HG03457 (cell line): Measurements from ENCODE around the gene TOX2.

Experiments used
- ATAC-seq: cut with Tn5 transposase; IDR thresholded peaks from one replicate; pipeline ENCODE4 v1.9.1; 2021; ENCODE audit warnings: moderate number of reproducible peaks; ENCODE audit not compliant: unreplicated experiment

The TOX2 gene, protein sequence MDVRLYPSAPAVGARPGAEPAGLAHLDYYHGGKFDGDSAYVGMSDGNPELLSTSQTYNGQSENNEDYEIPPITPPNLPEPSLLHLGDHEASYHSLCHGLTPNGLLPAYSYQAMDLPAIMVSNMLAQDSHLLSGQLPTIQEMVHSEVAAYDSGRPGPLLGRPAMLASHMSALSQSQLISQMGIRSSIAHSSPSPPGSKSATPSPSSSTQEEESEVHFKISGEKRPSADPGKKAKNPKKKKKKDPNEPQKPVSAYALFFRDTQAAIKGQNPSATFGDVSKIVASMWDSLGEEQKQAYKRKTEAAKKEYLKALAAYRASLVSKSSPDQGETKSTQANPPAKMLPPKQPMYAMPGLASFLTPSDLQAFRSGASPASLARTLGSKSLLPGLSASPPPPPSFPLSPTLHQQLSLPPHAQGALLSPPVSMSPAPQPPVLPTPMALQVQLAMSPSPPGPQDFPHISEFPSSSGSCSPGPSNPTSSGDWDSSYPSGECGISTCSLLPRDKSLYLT

GRCh38 chr20:43914311-43915210 lies at the start of gene TOX2:
Gene TOX2 (plus strand): TSS chr20:43914852. CDS start chr20:43914892, 40 bp downstream.
- no peak for ATAC-seq

DNA sequence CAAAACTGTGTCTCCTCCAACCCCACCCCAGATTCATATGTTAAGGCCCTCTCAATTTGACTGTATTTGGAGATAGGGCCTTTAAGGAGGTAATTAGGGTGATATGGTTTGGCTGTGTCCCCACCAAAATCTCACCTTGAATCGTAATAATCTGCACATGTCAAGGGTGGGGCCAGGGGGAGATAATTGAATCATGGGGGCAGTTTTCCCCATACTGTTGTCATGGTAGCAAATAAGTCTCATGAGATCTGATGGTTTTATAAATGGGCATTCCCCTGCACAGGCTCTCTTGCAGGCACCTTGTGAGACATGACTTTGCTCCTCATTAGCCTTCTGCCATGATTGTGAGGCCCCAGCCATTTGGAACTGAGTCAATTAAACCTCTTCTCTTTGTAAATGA lies 46.6 kb upstream of the TOX2 start:
- no peak for ATAC-seq

DNA sequence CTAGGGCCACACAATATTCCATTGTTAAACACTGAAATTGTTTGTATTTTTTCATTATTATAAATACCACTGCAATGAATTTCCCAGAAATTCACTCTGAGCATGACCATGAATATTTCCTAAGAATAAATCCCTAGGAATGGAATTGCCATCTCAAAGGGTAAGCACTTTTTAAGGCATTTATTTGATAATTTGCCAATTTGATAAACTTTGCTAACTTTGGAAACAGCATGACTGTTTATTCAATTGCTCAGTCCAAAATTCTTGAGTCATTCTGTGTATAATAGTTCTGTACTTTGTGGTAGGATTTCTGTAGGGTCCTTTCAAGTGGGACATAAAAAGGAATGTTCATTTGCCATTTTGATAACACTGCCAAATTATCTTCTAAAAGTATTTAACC lies 44.2 kb upstream of the TOX2 start:
- ATAC-seq = no peak

DNA sequence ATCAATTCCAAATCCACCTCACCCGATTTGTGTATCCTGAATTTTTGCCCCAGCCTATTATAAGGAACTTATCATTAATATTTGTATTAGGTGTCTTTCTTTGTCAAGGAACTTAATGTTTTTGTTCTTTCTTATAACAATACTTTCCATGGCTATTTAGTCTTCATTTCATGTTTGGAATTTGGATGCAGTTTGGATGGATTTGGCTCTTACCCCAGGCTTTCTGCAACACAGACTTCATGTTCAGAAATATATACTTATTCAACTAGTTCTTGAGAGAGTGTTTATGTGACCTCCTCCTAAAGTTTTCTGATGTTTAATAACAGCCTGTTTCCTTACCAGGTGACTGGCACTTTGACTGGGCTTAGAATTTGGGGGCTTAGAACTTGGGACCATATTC lies 35.9 kb upstream of the TOX2 start:
- ATAC-seq = no peak

GRCh38 chr20:43893930-43894329 lies 20.7 kb upstream of the TOX2 start:
- no peak for ATAC-seq

GRCh38 chr20:43894491-43894890 lies 20.2 kb upstream of the TOX2 start:
- ATAC-seq = no peak

- no peak for ATAC-seq
These were observed 19.4 kb upstream of the TOX2 start for GRCh38 chr20:43895235-43895634.

DNA sequence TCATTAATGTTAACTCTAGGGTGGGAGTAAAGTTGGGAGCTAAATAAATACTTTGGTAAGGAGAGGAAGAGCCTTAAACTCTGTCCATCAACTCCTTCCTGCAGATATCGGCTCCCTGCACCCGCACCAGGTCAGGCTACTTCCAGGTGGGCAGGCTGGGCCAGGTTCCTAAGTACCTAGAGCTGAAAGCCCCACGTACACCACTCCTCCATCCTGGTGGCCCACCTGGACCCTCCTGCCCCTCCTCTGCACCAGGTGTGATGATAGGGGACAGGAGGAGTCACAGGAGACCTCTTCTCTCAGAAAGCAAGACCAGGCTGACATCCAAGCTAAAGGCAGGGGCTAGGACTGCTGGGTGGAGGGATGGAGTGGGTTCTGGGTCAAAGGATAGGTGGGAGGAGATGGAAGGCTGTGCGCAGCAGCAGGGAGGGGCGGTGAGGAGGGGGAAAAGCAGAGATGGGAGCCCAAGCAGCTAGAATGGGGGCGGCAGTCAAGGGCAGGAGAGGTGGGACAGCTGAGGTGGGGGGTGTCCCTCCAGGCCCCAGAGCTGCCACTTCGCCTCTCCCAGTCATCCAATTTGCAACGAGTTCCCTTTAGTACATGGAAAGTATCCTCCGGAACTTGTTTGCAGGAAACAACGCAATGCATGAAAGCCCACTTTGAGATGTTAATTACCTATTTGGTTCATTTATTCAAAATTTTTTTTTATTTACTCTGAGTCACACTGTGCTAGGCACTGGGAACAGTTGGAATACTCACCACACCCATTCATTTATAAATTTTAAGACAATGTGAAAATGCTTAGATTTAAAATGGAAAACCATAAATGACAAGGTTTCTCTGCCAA lies 15.2 kb upstream of the TOX2 start:
- ATAC-seq = no peak

GRCh38 chr20:43900121-43900466 lies 14.6 kb upstream of the TOX2 start:
- ATAC-seq = no peak

- ATAC-seq = no peak
These were observed 14.2 kb upstream of the TOX2 start for GRCh38 chr20:43900496-43900895.

GRCh38 chr20:43901296-43901695 lies 13.4 kb upstream of the TOX2 start:
- ATAC-seq = no peak

- no peak for ATAC-seq
These were observed 10.5 kb upstream of the TOX2 start for GRCh38 chr20:43903953-43904826.

- no peak for ATAC-seq
These were observed 9.8 kb upstream of the TOX2 start for GRCh38 chr20:43904827-43905177.

- no peak for ATAC-seq
These were observed 8.1 kb upstream of the TOX2 start for GRCh38 chr20:43906505-43907034.

DNA sequence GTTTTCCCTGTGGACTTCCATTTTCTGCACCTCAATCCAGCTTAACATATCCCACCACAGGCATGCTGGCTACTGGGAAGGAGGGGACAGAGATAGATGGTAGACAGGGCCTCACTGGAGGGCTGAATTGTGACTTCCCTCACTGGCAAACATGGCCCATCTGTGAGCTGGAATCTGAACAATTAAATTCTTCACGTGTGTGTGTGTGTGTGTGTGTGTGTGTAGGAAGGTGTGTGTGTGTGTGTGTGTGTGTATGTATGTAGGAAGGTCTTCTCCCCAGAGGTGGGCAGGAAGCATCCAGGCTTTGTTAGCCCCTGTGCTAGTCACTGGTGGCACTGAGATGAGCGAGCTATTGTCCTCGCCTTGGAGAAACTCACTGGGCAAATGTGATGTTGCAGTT lies 5.4 kb upstream of the TOX2 start:
- no peak for ATAC-seq

DNA sequence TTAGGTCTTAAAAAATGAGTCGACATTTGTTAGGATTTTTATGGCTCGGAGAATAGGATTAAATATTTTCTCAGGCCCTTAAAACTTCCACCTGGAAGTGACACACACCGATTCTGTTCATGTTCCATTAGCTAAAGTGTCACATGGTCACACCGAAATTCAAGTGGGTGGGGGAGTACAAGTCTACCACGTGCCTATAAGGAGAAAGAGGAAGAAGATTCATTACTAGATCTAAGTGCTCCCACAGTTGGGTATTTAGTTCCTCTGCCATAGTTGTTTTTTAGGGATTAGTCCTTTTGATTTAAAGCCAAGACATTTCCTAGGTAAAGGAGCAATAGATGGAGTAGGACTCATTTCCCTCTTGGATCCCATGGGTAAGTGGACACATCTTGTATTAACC lies 4.9 kb upstream of the TOX2 start:
- ATAC-seq = no peak

GRCh38 chr20:43910564-43910963 lies 4.1 kb upstream of the TOX2 start:
- ATAC-seq = no peak

DNA sequence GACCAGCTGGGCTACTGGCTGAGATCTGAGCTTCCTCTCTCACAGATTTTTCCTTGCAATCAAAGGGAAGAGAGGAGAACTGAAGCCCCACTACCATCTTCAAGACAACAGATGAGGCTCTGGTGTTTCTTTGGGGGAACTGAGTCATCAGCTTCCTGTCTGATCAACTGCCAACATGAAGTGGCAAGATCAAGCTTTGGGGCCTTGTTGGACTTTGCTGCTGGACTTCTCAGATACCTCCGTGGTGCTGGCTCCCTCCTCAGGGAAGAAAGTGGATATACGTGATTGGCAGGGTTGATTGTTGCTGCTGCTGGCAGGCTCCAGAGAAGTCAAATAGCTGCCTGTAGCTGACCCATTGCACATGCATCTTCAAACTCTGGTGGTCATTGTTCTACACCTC lies 3.6 kb upstream of the TOX2 start:
- no peak for ATAC-seq

- ATAC-seq = no peak
These were observed 1.2 kb upstream of the TOX2 start for GRCh38 chr20:43913291-43914025.
